ENCODE results near the gene MAL. TPM values are rescaled to one million over a fixed set of nuclear protein-coding genes. Genes with fewer than 3 reads are reported as not detected.

The MAL gene
- total RNA-seq, 2 donors from 2014 or later: not detected

- Histone ChIP-seq H3K4me1 (ENCODE audit: control insufficient read depth in 1 of 2, low read depth in 2 of 2) (peaks cover 0 to 8% of the 10 kb centered on the region in 2 donors), H3K36me3 (no peaks in the 10 kb centered on the region), H3K4me3 (no peak overlapping the region), H3K27me3 (replicated peaks; ENCODE audit: insufficient read depth) (no peaks in the 10 kb centered on the region), H3K27ac (no peak overlapping the region), H3K9me3 (no peaks in the 10 kb centered on the region)
- TF ChIP-seq CTCF (IDR thresholded peaks at IDR 0.05): no peak
- no peak for DNase-seq (ENCODE audit: low spot score)
- no peak for ATAC-seq (ENCODE audit: insufficient number of reproducible peaks, low FRiP score, low read depth)
Observed at GRCh38 chr2:95041824-95042442, 16.4 kb downstream of the MAL start.

- ATAC-seq (ENCODE audit: insufficient number of reproducible peaks, low FRiP score, low read depth) (no peak), DNase-seq (ENCODE audit: low spot score) (no peak)
- no peak overlapping the region for H3K4me3 ChIP-seq
- no peaks in the 10 kb centered on the region for H3K36me3 ChIP-seq
- no peaks in the 10 kb centered on the region for H3K27me3 ChIP-seq (replicated peaks; ENCODE audit: insufficient read depth)
- no peak overlapping the region for H3K27ac ChIP-seq
- H3K9me3 ChIP-seq: no peaks in the 10 kb centered on the region
- no peak for TF ChIP-seq CTCF (IDR thresholded peaks at IDR 0.05)
- peaks cover 0 to 8% of the 10 kb centered on the region in 2 donors for H3K4me1 ChIP-seq (ENCODE audit: control insufficient read depth in 1 of 2, low read depth in 2 of 2)
Observed at GRCh38 chr2:95042472-95043271, 17.2 kb downstream of the MAL start.

- Histone ChIP-seq H3K27ac (no peak overlapping the region), H3K36me3 (no peaks in the 10 kb centered on the region), H3K4me1 (ENCODE audit: control insufficient read depth in 1 of 2, low read depth in 2 of 2) (peaks cover 0 to 8% of the 10 kb centered on the region in 2 donors), H3K9me3 (no peaks in the 10 kb centered on the region), H3K4me3 (no peak overlapping the region), H3K27me3 (replicated peaks; ENCODE audit: insufficient read depth) (no peaks in the 10 kb centered on the region)
- ATAC-seq (ENCODE audit: insufficient number of reproducible peaks, low FRiP score, low read depth) (no peak), DNase-seq (ENCODE audit: low spot score) (no peak)
- no peak for TF ChIP-seq CTCF (IDR thresholded peaks at IDR 0.05)
Observed at GRCh38 chr2:95043300-95044093, 18.0 kb downstream of the MAL start.

- ATAC-seq (ENCODE audit: insufficient number of reproducible peaks, low FRiP score, low read depth) (no peak), DNase-seq (ENCODE audit: low spot score) (no peak)
- Histone ChIP-seq H3K27me3 (replicated peaks; ENCODE audit: insufficient read depth) (no peaks in the 10 kb centered on the region), H3K36me3 (no peaks in the 10 kb centered on the region), H3K9me3 (no peaks in the 10 kb centered on the region), H3K4me3 (no peak overlapping the region), H3K27ac (no peak overlapping the region), H3K4me1 (ENCODE audit: control insufficient read depth in 1 of 2, low read depth in 2 of 2) (peaks cover 0 to 8% of the 10 kb centered on the region in 2 donors)
- TF ChIP-seq CTCF (IDR thresholded peaks at IDR 0.05): no peak
Observed at GRCh38 chr2:95044601-95045000, 19.1 kb downstream of the MAL start.

Data from thoracic aorta (tissue), 2 donors.